ENCODE data around the gene ZBTB20.

The ZBTB20 gene

DNA sequence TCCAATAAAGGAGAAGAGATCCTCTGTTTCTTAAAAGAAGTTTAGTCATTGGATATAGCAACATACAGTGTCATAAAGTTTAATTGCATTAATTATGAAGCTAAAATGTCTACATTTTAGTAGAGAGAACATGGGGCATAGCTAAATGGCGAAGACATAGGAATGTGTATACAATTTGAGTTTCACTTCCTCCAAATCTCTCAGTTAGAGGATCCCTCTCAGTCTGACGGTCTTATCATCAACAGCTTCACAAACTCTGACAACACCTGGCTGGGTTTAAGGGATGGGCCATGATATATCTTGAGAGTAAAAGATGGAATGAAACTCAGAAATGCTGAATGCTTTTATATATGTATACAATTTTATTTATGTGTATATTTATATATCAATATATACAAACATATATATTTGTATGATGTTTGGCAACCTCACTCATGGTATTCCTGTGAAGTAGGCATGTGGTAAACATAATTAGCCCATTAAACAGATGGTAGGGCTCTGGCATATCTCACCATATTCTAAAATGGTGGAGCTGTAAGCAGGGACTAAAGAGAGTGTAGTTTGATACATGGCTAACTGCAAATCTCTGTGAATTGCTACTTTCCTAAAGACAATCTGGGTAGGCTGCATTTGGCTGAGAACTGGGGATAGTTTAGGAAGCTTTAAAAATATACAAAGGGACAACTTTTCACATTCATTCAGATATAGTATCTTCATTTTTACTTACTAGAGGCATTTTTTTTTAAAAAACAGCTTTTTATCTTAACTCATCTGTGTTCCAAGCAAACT lies 741.7 kb downstream of the ZBTB20 start:
- no peak for DNase-seq
- Histone ChIP-seq H2AK5ac (ENCODE audit: low read length) (no peak overlapping the region), H4K8ac (ENCODE audit: low read depth, low read length) (no peak overlapping the region), H2BK5ac (ENCODE audit: low read length) (no peak overlapping the region), H3K36me3 (ENCODE audit: control insufficient read depth, insufficient read depth, low read length) (no peaks in the 10 kb centered on the region), H3K4me3 (ENCODE audit: low read length) (no peak overlapping the region), H3K18ac (ENCODE audit: low read length) (no peak overlapping the region), H3K4ac (ENCODE audit: low read depth, low read length) (no peak overlapping the region), H3K4me2 (ENCODE audit: low read length) (no peak overlapping the region), H2BK15ac (replicated peaks; ENCODE audit: low read depth) (no peak overlapping the region), H3K4me1 (ENCODE audit: control insufficient read depth, low read depth, low read length) (no peaks in the 10 kb centered on the region), H3K27me3 (ENCODE audit: insufficient read depth, low read length, poor library complexity) (no peaks in the 10 kb centered on the region), H3K79me2 (ENCODE audit: control insufficient read depth, insufficient read depth, low read length) (no peaks in the 10 kb centered on the region), H3K27ac (ENCODE audit: low read depth, low read length) (no peak overlapping the region), H3K23ac (ENCODE audit: low read length) (no peak overlapping the region), H3K56ac (ENCODE audit: low read length) (no peak overlapping the region), H2BK120ac (ENCODE audit: low read depth, low read length) (no peak overlapping the region), H3K9ac (ENCODE audit: low read length) (no peak overlapping the region), H3K79me1 (ENCODE audit: low read length) (no peaks in the 10 kb centered on the region), H4K5ac (ENCODE audit: low read length) (no peak overlapping the region)
- WGBS (ENCODE audit: extremely low coverage, insufficient coverage, low lambda C conversion rate) = no CpG with 5 or more reads among the region's 2 CpGs

DNA sequence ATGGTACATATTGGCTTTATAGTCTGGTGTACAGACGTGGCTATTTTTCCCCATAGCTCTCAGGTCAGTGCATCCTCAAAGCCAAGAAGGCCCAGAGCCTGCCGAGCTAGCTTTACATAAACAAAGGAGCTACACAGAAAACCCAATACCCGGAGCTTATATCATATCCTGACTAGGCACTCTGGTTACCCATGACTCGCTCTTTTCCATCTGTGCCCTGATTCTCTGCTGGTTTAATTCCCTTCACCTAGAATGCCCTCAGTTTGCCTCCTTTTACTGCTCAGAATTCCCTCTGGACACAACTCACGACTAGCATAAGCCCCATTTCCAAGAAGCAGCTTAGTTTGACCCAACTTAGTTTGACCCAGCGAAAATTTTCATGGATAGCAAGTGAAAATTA lies 742.5 kb downstream of the ZBTB20 start:
- Histone ChIP-seq H3K4me2 (ENCODE audit: low read length) (no peak overlapping the region), H2AK5ac (ENCODE audit: low read length) (no peak overlapping the region), H3K79me2 (ENCODE audit: control insufficient read depth, insufficient read depth, low read length) (no peaks in the 10 kb centered on the region), H2BK15ac (replicated peaks; ENCODE audit: low read depth) (no peak overlapping the region), H3K56ac (ENCODE audit: low read length) (no peak overlapping the region), H2BK5ac (ENCODE audit: low read length) (no peak overlapping the region), H4K8ac (ENCODE audit: low read depth, low read length) (no peak overlapping the region), H3K4me3 (ENCODE audit: low read length) (no peak overlapping the region), H3K18ac (ENCODE audit: low read length) (no peak overlapping the region), H3K79me1 (ENCODE audit: low read length) (no peaks in the 10 kb centered on the region), H3K36me3 (ENCODE audit: control insufficient read depth, insufficient read depth, low read length) (no peaks in the 10 kb centered on the region), H3K23ac (ENCODE audit: low read length) (no peak overlapping the region), H3K27me3 (ENCODE audit: insufficient read depth, low read length, poor library complexity) (no peaks in the 10 kb centered on the region), H3K27ac (ENCODE audit: low read depth, low read length) (no peak overlapping the region), H3K9ac (ENCODE audit: low read length) (no peak overlapping the region), H3K4me1 (ENCODE audit: control insufficient read depth, low read depth, low read length) (no peaks in the 10 kb centered on the region), H3K4ac (ENCODE audit: low read depth, low read length) (no peak overlapping the region), H2BK120ac (ENCODE audit: low read depth, low read length) (no peak overlapping the region), H4K5ac (ENCODE audit: low read length) (no peak overlapping the region)
- no CpG with 5 or more reads among the region's 6 CpGs for WGBS (ENCODE audit: extremely low coverage, insufficient coverage, low lambda C conversion rate)
- DNase-seq = no peak

DNA sequence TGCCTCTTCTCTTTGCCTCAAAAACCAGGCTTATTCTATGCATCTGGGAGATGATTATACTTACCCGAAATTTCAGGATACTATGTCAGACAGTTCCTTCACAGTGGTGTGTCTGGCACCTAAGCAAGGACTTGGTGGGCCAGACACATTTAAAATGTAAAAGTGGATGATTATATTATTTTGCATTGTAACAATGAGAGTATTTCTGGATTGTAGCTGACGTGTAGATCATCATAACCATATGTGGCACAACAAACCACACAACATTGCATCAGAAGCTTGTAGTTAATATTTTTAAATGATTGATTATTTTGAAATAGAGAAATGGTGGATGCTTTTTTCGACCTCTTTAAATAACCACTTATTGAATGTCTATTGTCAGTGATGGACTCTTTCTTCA lies 744.2 kb downstream of the ZBTB20 start:
- no peaks in the 10 kb centered on the region for H3K36me3 ChIP-seq (ENCODE audit: control insufficient read depth, insufficient read depth, low read length)
- DNase-seq = no peak
- H3K4me2 ChIP-seq (ENCODE audit: low read length) = no peak overlapping the region
- H3K79me2 ChIP-seq (ENCODE audit: control insufficient read depth, insufficient read depth, low read length) = no peaks in the 10 kb centered on the region
- H2AK5ac ChIP-seq (ENCODE audit: low read length) = no peak overlapping the region
- H3K4me3 ChIP-seq (ENCODE audit: low read length) = no peak overlapping the region
- no peak overlapping the region for H4K8ac ChIP-seq (ENCODE audit: low read depth, low read length)
- H3K56ac ChIP-seq (ENCODE audit: low read length) = no peak overlapping the region
- no peak overlapping the region for H4K5ac ChIP-seq (ENCODE audit: low read length)
- H3K18ac ChIP-seq (ENCODE audit: low read length) = no peak overlapping the region
- no peak overlapping the region for H2BK15ac ChIP-seq (replicated peaks; ENCODE audit: low read depth)
- H3K27me3 ChIP-seq (ENCODE audit: insufficient read depth, low read length, poor library complexity) = no peaks in the 10 kb centered on the region
- WGBS (ENCODE audit: extremely low coverage, insufficient coverage, low lambda C conversion rate) = 100% methylated on average over 1 of the region's 3 CpGs
- no peak overlapping the region for H3K4ac ChIP-seq (ENCODE audit: low read depth, low read length)
- no peak overlapping the region for H2BK120ac ChIP-seq (ENCODE audit: low read depth, low read length)
- H3K4me1 ChIP-seq (ENCODE audit: control insufficient read depth, low read depth, low read length) = no peaks in the 10 kb centered on the region
- no peak overlapping the region for H3K27ac ChIP-seq (ENCODE audit: low read depth, low read length)
- H3K23ac ChIP-seq (ENCODE audit: low read length) = no peak overlapping the region
- H2BK5ac ChIP-seq (ENCODE audit: low read length) = no peak overlapping the region
- H3K79me1 ChIP-seq (ENCODE audit: low read length) = no peaks in the 10 kb centered on the region
- H3K9ac ChIP-seq (ENCODE audit: low read length) = no peak overlapping the region

DNA sequence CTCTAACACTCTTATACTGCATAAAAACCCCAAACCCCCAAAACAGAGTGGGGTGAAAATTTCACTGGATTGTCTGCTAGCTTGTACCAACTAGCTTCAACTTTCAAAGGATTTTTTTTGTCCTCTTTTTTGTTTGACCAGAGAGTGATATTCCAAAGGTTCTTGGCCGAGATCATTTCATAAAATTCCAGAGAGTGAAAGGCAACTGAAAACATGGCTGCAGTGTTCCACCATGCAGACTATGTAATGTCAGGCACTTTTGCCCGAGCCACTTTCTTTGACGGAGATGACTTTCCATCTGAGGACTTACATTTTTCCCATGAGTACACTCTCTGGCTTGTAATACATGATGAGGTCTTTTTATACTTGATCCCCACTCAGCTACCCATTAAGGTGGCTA lies 745.7 kb downstream of the ZBTB20 start:
- Histone ChIP-seq H3K4me2 (ENCODE audit: low read length) (no peak overlapping the region), H3K9ac (ENCODE audit: low read length) (no peak overlapping the region), H4K8ac (ENCODE audit: low read depth, low read length) (no peak overlapping the region), H2BK5ac (ENCODE audit: low read length) (no peak overlapping the region), H3K56ac (ENCODE audit: low read length) (no peak overlapping the region), H3K4me1 (ENCODE audit: control insufficient read depth, low read depth, low read length) (no peaks in the 10 kb centered on the region), H3K27ac (ENCODE audit: low read depth, low read length) (no peak overlapping the region), H2AK5ac (ENCODE audit: low read length) (no peak overlapping the region), H3K23ac (ENCODE audit: low read length) (no peak overlapping the region), H3K79me2 (ENCODE audit: control insufficient read depth, insufficient read depth, low read length) (no peaks in the 10 kb centered on the region), H3K18ac (ENCODE audit: low read length) (no peak overlapping the region), H3K36me3 (ENCODE audit: control insufficient read depth, insufficient read depth, low read length) (no peaks in the 10 kb centered on the region), H3K4ac (ENCODE audit: low read depth, low read length) (no peak overlapping the region), H2BK120ac (ENCODE audit: low read depth, low read length) (no peak overlapping the region), H3K27me3 (ENCODE audit: insufficient read depth, low read length, poor library complexity) (no peaks in the 10 kb centered on the region), H4K5ac (ENCODE audit: low read length) (no peak overlapping the region), H2BK15ac (replicated peaks; ENCODE audit: low read depth) (no peak overlapping the region), H3K79me1 (ENCODE audit: low read length) (no peaks in the 10 kb centered on the region), H3K4me3 (ENCODE audit: low read length) (no peak overlapping the region)
- DNase-seq = no peak
- no CpG with 5 or more reads among the region's 3 CpGs for WGBS (ENCODE audit: extremely low coverage, insufficient coverage, low lambda C conversion rate)

DNA sequence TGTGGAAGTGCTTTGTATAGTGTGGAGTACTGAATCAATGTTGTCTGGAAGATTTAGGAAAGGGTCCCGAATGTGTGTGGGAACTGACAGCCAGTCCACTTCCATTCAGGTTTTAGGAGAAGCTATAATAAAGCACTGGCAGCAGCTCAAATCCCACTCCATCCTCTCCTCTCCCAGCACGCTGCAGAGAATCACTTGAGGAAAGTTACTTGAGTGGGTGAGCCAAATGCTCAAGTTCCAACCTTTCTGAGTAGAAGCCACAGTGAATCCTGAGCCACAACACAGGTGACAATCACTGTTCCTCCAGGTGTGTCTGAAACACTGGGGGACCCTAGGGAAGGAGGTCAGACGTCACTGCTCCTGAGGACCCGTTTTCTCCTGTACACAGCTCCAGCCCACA lies 746.7 kb downstream of the ZBTB20 start:
- no peak for DNase-seq
- H2BK15ac ChIP-seq (replicated peaks; ENCODE audit: low read depth) = no peak overlapping the region
- H3K79me1 ChIP-seq (ENCODE audit: low read length) = no peaks in the 10 kb centered on the region
- no peak overlapping the region for H3K4me2 ChIP-seq (ENCODE audit: low read length)
- H3K18ac ChIP-seq (ENCODE audit: low read length) = no peak overlapping the region
- H3K4me3 ChIP-seq (ENCODE audit: low read length) = no peak overlapping the region
- no peak overlapping the region for H2AK5ac ChIP-seq (ENCODE audit: low read length)
- no CpG with 5 or more reads among the region's 4 CpGs for WGBS (ENCODE audit: extremely low coverage, insufficient coverage, low lambda C conversion rate)
- no peak overlapping the region for H3K56ac ChIP-seq (ENCODE audit: low read length)
- no peak overlapping the region for H3K9ac ChIP-seq (ENCODE audit: low read length)
- H2BK120ac ChIP-seq (ENCODE audit: low read depth, low read length) = no peak overlapping the region
- H3K4ac ChIP-seq (ENCODE audit: low read depth, low read length) = no peak overlapping the region
- no peak overlapping the region for H3K27ac ChIP-seq (ENCODE audit: low read depth, low read length)
- no peak overlapping the region for H2BK5ac ChIP-seq (ENCODE audit: low read length)
- H3K27me3 ChIP-seq (ENCODE audit: insufficient read depth, low read length, poor library complexity) = no peaks in the 10 kb centered on the region
- H3K23ac ChIP-seq (ENCODE audit: low read length) = no peak overlapping the region
- no peak overlapping the region for H4K8ac ChIP-seq (ENCODE audit: low read depth, low read length)
- no peaks in the 10 kb centered on the region for H3K79me2 ChIP-seq (ENCODE audit: control insufficient read depth, insufficient read depth, low read length)
- H3K36me3 ChIP-seq (ENCODE audit: control insufficient read depth, insufficient read depth, low read length) = no peaks in the 10 kb centered on the region
- H3K4me1 ChIP-seq (ENCODE audit: control insufficient read depth, low read depth, low read length) = no peaks in the 10 kb centered on the region
- no peak overlapping the region for H4K5ac ChIP-seq (ENCODE audit: low read length)

DNA sequence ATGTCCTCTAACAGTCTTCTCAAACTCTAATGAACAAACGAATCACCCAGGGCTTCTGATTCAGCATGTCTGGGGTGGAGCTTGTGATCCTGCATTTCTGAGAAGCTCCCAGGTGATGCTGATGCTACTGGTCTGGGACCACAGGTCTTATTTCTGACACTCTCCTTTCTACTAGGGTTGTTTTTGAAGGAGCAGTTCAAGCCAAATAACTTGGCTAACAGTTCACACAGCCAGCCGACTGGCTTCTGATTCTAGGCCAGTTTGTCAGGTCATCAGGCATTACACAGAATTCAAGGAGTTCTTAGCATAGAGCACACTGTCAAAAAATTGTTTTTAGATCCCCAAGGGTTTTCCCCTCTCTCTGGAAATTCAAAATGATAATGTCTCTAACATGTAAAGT lies 752.5 kb downstream of the ZBTB20 start:
- Histone ChIP-seq H3K4me1 (ENCODE audit: control insufficient read depth, low read depth, low read length) (no peaks in the 10 kb centered on the region), H2BK120ac (ENCODE audit: low read depth, low read length) (no peak overlapping the region), H3K18ac (ENCODE audit: low read length) (no peak overlapping the region), H3K79me2 (ENCODE audit: control insufficient read depth, insufficient read depth, low read length) (no peaks in the 10 kb centered on the region), H3K23ac (ENCODE audit: low read length) (no peak overlapping the region), H3K4ac (ENCODE audit: low read depth, low read length) (no peak overlapping the region), H3K79me1 (ENCODE audit: low read length) (no peaks in the 10 kb centered on the region), H3K27me3 (ENCODE audit: insufficient read depth, low read length, poor library complexity) (no peaks in the 10 kb centered on the region), H3K27ac (ENCODE audit: low read depth, low read length) (no peak overlapping the region), H3K56ac (ENCODE audit: low read length) (no peak overlapping the region), H3K9ac (ENCODE audit: low read length) (no peak overlapping the region), H3K36me3 (ENCODE audit: control insufficient read depth, insufficient read depth, low read length) (no peaks in the 10 kb centered on the region), H4K8ac (ENCODE audit: low read depth, low read length) (no peak overlapping the region), H2BK5ac (ENCODE audit: low read length) (no peak overlapping the region), H3K4me3 (ENCODE audit: low read length) (no peak overlapping the region), H4K5ac (ENCODE audit: low read length) (no peak overlapping the region), H2AK5ac (ENCODE audit: low read length) (no peak overlapping the region), H2BK15ac (replicated peaks; ENCODE audit: low read depth) (no peak overlapping the region), H3K4me2 (ENCODE audit: low read length) (no peak overlapping the region)
- DNase-seq = no peak
- WGBS (ENCODE audit: extremely low coverage, insufficient coverage, low lambda C conversion rate) = no CpG with 5 or more reads among the region's 2 CpGs
